Stimulated activated CD8-positive, alpha-beta memory T cell treated with anti-CD3 and anti-CD28 coated beads, Interleukin-4, amount 100 ng/mL, for 4 hours (primary cell): ENCODE data around the gene GRHL1.

ENCODE experiments used
- DNase-seq, 2 donors: peaks; one replicate each; pipeline ENCODE4 v3.0.0-alpha.2; 2020; ENCODE audit warnings: low read depth in 2 of 2, low spot score in 1 of 2

The GRHL1 gene

GRCh38 chr2:9993488-9994165 is 42.1 kb downstream of the GRHL1 start:
- no peak for DNase-seq

GRCh38 chr2:9994462-9994861 is 43.0 kb downstream of the GRHL1 start:
- DNase-seq: no peak

GRCh38 chr2:9995059-9995458 is 43.6 kb downstream of the GRHL1 start:
- no peak for DNase-seq

GRCh38 chr2:9996321-9996720 is 44.8 kb downstream of the GRHL1 start:
- no peak for DNase-seq

- no peak for DNase-seq
These were observed 46.4 kb downstream of the GRHL1 start for GRCh38 chr2:9997936-9998335.

- DNase-seq: no peak
These were observed 47.6 kb downstream of the GRHL1 start for GRCh38 chr2:9998916-9999654.

- no peak for DNase-seq
These were observed 48.2 kb downstream of the GRHL1 start for GRCh38 chr2:9999693-10000092.

GRCh38 chr2:10000541-10000940 is 49.0 kb downstream of the GRHL1 start:
- no peak for DNase-seq

- DNase-seq: no peak
These were observed 50.1 kb downstream of the GRHL1 start for GRCh38 chr2:10001586-10001985.

- no peak for DNase-seq
These were observed 50.6 kb downstream of the GRHL1 start for GRCh38 chr2:10002109-10002508.

GRCh38 chr2:10002681-10003080 is 51.2 kb downstream of the GRHL1 start:
- no peak for DNase-seq

- DNase-seq: no peak
These were observed 52.0 kb downstream of the GRHL1 start for GRCh38 chr2:10003206-10004125.

- DNase-seq: no peak
These were observed 52.9 kb downstream of the GRHL1 start for GRCh38 chr2:10004401-10004800.

- no peak for DNase-seq
These were observed 53.3 kb downstream of the GRHL1 start for GRCh38 chr2:10004836-10005235.

- DNase-seq: no peak
These were observed 54.2 kb downstream of the GRHL1 start for GRCh38 chr2:10005461-10006235.

GRCh38 chr2:10006236-10007161 is 55.0 kb downstream of the GRHL1 start:
- no peak for DNase-seq

- no peak for DNase-seq
These were observed 55.9 kb downstream of the GRHL1 start for GRCh38 chr2:10007435-10007834.

- DNase-seq: no peak
These were observed 56.7 kb downstream of the GRHL1 start for GRCh38 chr2:10007921-10008808.

GRCh38 chr2:10008809-10009176 is 57.3 kb downstream of the GRHL1 start:
- DNase-seq: no peak
